ENCODE measurements around the gene TTC23L.

The TTC23L gene

DNA sequence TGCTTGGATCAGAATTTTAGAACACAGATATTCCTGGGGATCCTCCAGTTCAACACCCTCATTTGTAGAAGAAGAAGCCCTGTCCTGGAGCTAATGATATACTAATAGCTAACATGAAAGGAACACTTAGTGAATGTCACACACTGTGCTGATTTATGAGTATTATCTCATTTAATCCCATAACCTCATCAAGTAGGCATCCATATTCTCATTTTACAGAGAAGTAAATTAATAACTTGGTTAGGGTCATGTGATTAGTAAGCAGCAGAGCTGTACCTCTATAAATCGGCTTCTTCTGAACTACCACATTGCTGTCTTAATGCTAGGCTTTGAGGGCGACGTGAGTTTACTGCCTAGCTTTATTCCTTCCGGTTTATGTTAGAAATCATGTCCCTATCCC is 6.0 kb downstream of the TTC23L start:
- TF ChIP-seq, protein P1, sequence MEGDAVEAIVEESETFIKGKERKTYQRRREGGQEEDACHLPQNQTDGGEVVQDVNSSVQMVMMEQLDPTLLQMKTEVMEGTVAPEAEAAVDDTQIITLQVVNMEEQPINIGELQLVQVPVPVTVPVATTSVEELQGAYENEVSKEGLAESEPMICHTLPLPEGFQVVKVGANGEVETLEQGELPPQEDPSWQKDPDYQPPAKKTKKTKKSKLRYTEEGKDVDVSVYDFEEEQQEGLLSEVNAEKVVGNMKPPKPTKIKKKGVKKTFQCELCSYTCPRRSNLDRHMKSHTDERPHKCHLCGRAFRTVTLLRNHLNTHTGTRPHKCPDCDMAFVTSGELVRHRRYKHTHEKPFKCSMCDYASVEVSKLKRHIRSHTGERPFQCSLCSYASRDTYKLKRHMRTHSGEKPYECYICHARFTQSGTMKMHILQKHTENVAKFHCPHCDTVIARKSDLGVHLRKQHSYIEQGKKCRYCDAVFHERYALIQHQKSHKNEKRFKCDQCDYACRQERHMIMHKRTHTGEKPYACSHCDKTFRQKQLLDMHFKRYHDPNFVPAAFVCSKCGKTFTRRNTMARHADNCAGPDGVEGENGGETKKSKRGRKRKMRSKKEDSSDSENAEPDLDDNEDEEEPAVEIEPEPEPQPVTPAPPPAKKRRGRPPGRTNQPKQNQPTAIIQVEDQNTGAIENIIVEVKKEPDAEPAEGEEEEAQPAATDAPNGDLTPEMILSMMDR (IDR thresholded peaks at IDR 0.05; ENCODE audit: insufficient read depth, low read length, poor library complexity, severe bottlenecking): no peak
- Histone ChIP-seq H3K36me3 (ENCODE audit: control insufficient read depth, insufficient read depth, low read length) (no peaks in the 10 kb centered on the region), H3K27me3 (replicated peaks; ENCODE audit: control insufficient read depth, insufficient read depth, low read length) (no peaks in the 10 kb centered on the region; the same call in 1 of the 2 replicates)

DNA sequence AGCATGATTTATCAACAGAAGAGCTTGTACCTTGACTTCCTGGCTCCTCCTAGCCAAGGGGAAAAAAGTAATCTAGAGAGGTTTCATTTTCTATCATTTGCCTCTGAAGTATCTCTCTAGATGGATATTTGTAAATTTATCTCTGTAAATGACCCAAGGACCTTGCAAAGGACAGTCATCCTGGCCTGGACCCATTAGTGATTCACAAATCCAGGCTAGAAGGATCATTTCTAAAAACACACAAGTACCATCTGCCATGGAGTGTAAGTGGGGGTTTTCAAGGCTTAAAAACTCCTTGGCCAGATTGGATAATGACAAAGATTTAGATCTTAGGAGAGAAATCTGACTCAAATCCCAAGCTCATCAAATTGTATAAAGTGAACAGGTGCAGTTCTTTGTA is 8.1 kb downstream of the TTC23L start:
- TF ChIP-seq, protein P1 (IDR thresholded peaks at IDR 0.05; ENCODE audit: insufficient read depth, low read length, poor library complexity, severe bottlenecking): no peak
- Histone ChIP-seq H3K4me3 (replicated peaks; ENCODE audit: low read depth, low read length) (no peak overlapping the region), H3K27me3 (replicated peaks; ENCODE audit: control insufficient read depth, insufficient read depth, low read length) (no peaks in the 10 kb centered on the region; the same call in 1 of the 2 replicates), H3K36me3 (ENCODE audit: control insufficient read depth, insufficient read depth, low read length) (no peaks in the 10 kb centered on the region)
- DNase-seq (ENCODE audit: extremely low read depth, insufficient read length): no peak

More for the DNA sequence above, 6.0 kb downstream of the TTC23L start:
- no peak for DNase-seq (ENCODE audit: extremely low read depth, insufficient read length)
- H3K4me3 ChIP-seq (replicated peaks; ENCODE audit: low read depth, low read length): no peak overlapping the region

DNA sequence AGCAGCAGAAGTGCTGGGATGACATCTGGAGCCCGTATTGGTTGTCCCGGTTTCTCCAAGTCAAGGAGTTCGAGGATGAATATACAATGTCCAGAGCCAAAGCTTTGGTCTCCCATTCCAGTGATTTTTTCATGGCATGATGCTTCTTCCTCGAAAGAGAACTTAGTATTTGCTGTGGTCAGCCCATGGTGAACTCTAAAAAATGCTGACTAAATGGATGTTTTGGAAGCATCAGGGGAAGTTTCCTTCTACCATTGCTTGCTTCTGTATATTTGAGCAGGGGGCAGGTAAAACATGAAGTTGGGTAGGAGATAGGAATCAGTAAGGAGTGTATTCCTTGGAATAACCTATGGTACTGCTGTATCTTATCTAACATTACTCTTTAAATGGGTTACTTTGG is 8.6 kb downstream of the TTC23L start:
- Histone ChIP-seq H3K36me3 (ENCODE audit: control insufficient read depth, insufficient read depth, low read length) (no peaks in the 10 kb centered on the region), H3K4me3 (replicated peaks; ENCODE audit: low read depth, low read length) (no peak overlapping the region), H3K27me3 (replicated peaks; ENCODE audit: control insufficient read depth, insufficient read depth, low read length) (no peaks in the 10 kb centered on the region; the same call in 1 of the 2 replicates)
- TF ChIP-seq, protein P1 (IDR thresholded peaks at IDR 0.05; ENCODE audit: insufficient read depth, low read length, poor library complexity, severe bottlenecking): no peak
- DNase-seq (ENCODE audit: extremely low read depth, insufficient read length): no peak

DNA sequence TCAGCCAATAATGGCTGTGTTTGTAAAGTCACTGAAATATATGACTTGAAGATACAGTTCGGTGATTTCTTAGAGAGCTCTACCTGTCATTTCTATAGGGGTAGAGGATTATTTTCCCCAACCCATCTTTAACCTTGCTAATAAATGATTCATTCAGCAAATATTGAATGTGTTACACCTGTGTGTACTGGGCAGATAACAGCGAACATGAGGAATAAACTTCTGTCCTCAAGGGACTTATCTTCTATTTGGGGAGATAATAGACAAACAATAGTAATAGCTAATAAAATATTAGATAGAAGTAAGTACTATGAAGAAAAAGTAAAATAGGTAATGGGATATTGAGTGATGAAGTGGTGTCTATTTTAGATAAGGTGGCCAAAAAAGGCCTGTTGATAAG is 9.3 kb downstream of the TTC23L start:
- no peak for DNase-seq (ENCODE audit: extremely low read depth, insufficient read length)
- no peaks in the 10 kb centered on the region for H3K36me3 ChIP-seq (ENCODE audit: control insufficient read depth, insufficient read depth, low read length)
- TF ChIP-seq, protein P1 (IDR thresholded peaks at IDR 0.05; ENCODE audit: insufficient read depth, low read length, poor library complexity, severe bottlenecking): no peak
- no peak overlapping the region for H3K4me3 ChIP-seq (replicated peaks; ENCODE audit: low read depth, low read length)
- H3K27me3 ChIP-seq (replicated peaks; ENCODE audit: control insufficient read depth, insufficient read depth, low read length): no peaks in the 10 kb centered on the region; the same call in 1 of the 2 replicates

DNA sequence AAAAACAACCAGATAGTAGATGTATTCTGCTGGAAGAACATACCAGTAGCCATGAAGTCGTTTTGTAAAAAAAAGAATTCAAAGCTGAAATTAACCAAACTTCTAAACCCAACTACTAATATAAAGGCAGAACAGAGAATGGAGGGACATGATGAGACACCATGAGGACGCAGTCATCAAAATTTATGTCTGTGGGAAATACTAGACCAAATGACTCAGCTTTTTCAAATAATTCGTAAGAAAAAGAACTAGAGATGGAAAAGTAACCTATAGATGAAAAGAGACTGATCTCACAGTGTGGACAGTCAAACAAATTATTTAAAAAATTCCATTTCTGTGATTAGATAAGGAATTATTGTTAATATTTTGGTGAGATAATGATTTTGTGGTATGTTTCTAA is 10.3 kb downstream of the TTC23L start:
- DNase-seq (ENCODE audit: extremely low read depth, insufficient read length): no peak
- Histone ChIP-seq H3K27me3 (replicated peaks; ENCODE audit: control insufficient read depth, insufficient read depth, low read length) (no peaks in the 10 kb centered on the region), H3K4me3 (replicated peaks; ENCODE audit: low read depth, low read length) (no peak overlapping the region), H3K36me3 (ENCODE audit: control insufficient read depth, insufficient read depth, low read length) (no peaks in the 10 kb centered on the region)
- TF ChIP-seq, protein P1 (IDR thresholded peaks at IDR 0.05; ENCODE audit: insufficient read depth, low read length, poor library complexity, severe bottlenecking): no peak
